ENCODE data around the gene DECR2.
"Not testable (repeated sequence)": the region's sequence is repeated elsewhere in the genome, so short reads cannot be mapped to it uniquely, and the experiment has no call there.

Gene DECR2

GRCh38 chr16:422179-422578 is 20.5 kb downstream of the DECR2 start:
- POLR2A ChIA-PET, result interaction anchor here (0.6 kb wide), 1 partner anchor 14 kb away, joined by 3 read pairs; no protein-coding TSS in a partner anchor
- CTCF ChIA-PET, result not testable (repeated sequence)

GRCh38 chr16:424033-424622 is 22.4 kb downstream of the DECR2 start:
- peaks cover 0 to 11% of the 10 kb centered on the region in 2 experiments; a peak in 1 of 3 replicates for H3K36me3 ChIP-seq (ENCODE audit: control insufficient read depth in 2 of 2, insufficient read depth in 1 of 2, low read length in 2 of 2)
- no peaks in the 10 kb centered on the region for H3K9me3 ChIP-seq (ENCODE audit: control insufficient read depth, insufficient read depth, low read depth, low read length)
- ChIA-PET CTCF (interaction anchor here (0.6 to 1.7 kb wide), 3 partner anchors 21 to 296 kb away, joined by 3 to 6 read pairs (median 4); no protein-coding TSS in a partner anchor), POLR2A (interaction anchor here (0.9 kb wide), 1 partner anchor 23 kb away, joined by 3 read pairs; the partner anchor contains the start of gene DECR2)
- no peak overlapping the region for H3K27ac ChIP-seq (ENCODE audit: extremely low read depth, low read depth, low read length)
- H3K4me3 ChIP-seq (ENCODE audit: low read depth, low read length), result no peak overlapping the region
- H3K4me1 ChIP-seq (ENCODE audit: control insufficient read depth, insufficient read depth, low read length), result peaks cover 9% of the 10 kb centered on the region; the same call in 1 of the 2 replicates
- TF ChIP-seq ZNF354C (tag by site-specific recombination; IDR thresholded peaks at IDR 0.05; ENCODE audit: borderline replicate concordance, low read depth), result no peak
- 0 out of 2 replicates have a peak, but pooled peaks have one; percentile 28 for TF ChIP-seq ZNF692 (tag by site-specific recombination; IDR thresholded peaks at IDR 0.05)
- TF ChIP-seq ZFP69B (tag by site-specific recombination; IDR thresholded peaks at IDR 0.05), result 0 out of 2 replicates have a peak, but pooled peaks have one; percentile 9
- no peak for TF ChIP-seq KLF10 (tag by site-specific recombination; IDR thresholded peaks at IDR 0.05)
- no peak for TF ChIP-seq BCL11B (tag by site-specific recombination; IDR thresholded peaks at IDR 0.05; ENCODE audit: low read depth)
- TF ChIP-seq ZNF335 (tag by site-specific recombination; conservative IDR thresholded peaks at IDR 0.05), result peak; percentile 57
- peak; percentile 39; the same call in 1 of the 2 replicates for TF ChIP-seq ZNF341 (tag by site-specific recombination; IDR thresholded peaks at IDR 0.05; ENCODE audit: low read depth)
- peak; percentile 93 for TF ChIP-seq ZNF600 (tag by site-specific recombination; IDR thresholded peaks at IDR 0.05)
- no peak for TF ChIP-seq ZNF133 (tag by site-specific recombination; IDR thresholded peaks at IDR 0.05)
- peak; percentile 84 for TF ChIP-seq SP7 (tag by site-specific recombination; IDR thresholded peaks at IDR 0.05)
- TF ChIP-seq AEBP2 (tag by site-specific recombination; IDR thresholded peaks at IDR 0.05; ENCODE audit: borderline replicate concordance), result no peak
- TF ChIP-seq ZEB2 (tag by site-specific recombination; IDR thresholded peaks at IDR 0.05), result peak; percentile 77; the same call in 1 of the 2 replicates
- TF ChIP-seq HIC1 (tag by site-specific recombination; IDR thresholded peaks at IDR 0.05), result peak; percentile 62
- 0 out of 2 replicates have a peak, but pooled peaks have one; percentile 19 for TF ChIP-seq IKZF3 (tag by site-specific recombination; IDR thresholded peaks at IDR 0.05)
- TF ChIP-seq BCL11A (tag by site-specific recombination; IDR thresholded peaks at IDR 0.05; ENCODE audit: low read depth), result no peak
- TF ChIP-seq KLF17 (tag by site-specific recombination; IDR thresholded peaks at IDR 0.05), result peak; percentile 31; the same call in 1 of the 2 replicates
- no peak for TF ChIP-seq ZNF837 (tag by site-specific recombination; IDR thresholded peaks at IDR 0.05)
- TF ChIP-seq ZBTB8A (tag by site-specific recombination; IDR thresholded peaks at IDR 0.05), result peak; percentile 19; the same call in 1 of the 2 replicates
- TF ChIP-seq ZBTB6 (tag by site-specific recombination; IDR thresholded peaks at IDR 0.05), result no peak
- TF ChIP-seq ZNF510 (tag by site-specific recombination; IDR thresholded peaks at IDR 0.05; ENCODE audit: insufficient replicate concordance), result no peak
- 0 out of 2 replicates have a peak, but pooled peaks have one; percentile 39 for TF ChIP-seq ZNF366 (tag by site-specific recombination; conservative IDR thresholded peaks at IDR 0.05)
- peak; percentile 94 for TF ChIP-seq ZNF660 (tag by site-specific recombination; IDR thresholded peaks at IDR 0.05)
- no peak for TF ChIP-seq ZNF266 (tag by site-specific recombination; IDR thresholded peaks at IDR 0.05; ENCODE audit: low read depth)

More at GRCh38 chr16:422179-422578, 20.5 kb downstream of the DECR2 start:
- not testable (repeated sequence) for H3K27ac ChIP-seq (ENCODE audit: extremely low read depth, low read depth, low read length); H3K4me3 ChIP-seq (ENCODE audit: low read depth, low read length); H3K4me1 ChIP-seq (ENCODE audit: control insufficient read depth, insufficient read depth, low read length); H3K36me3 ChIP-seq (ENCODE audit: control insufficient read depth in 2 of 2, insufficient read depth in 1 of 2, low read length in 2 of 2); H3K9me3 ChIP-seq (ENCODE audit: control insufficient read depth, insufficient read depth, low read depth, low read length)
- peak; percentile 83 for TF ChIP-seq EGR2 (tag by site-specific recombination; IDR thresholded peaks at IDR 0.05; ENCODE audit: low read depth)
- peak; percentile 45; the same call in 1 of the 2 replicates for TF ChIP-seq ZFHX2 (tag by site-specific recombination; conservative IDR thresholded peaks at IDR 0.05)
- TF ChIP-seq OSR2 (tag by site-specific recombination; IDR thresholded peaks at IDR 0.05), result peak; percentile 77
